WTC11 (cell line): ENCODE measurements around the gene KRTCAP2. TPM values are rescaled to one million over a fixed set of nuclear protein-coding genes. Genes with fewer than 3 reads are reported as not detected.

Experiments
- ATAC-seq: fragments of 200-7000 bp; cut with Tn5 transposase; 2 replicates; pipeline ENCODE4 v1.10.0; 2021; ENCODE audit warnings: mild to moderate bottlenecking, moderate library complexity
- CTCF ChIA-PET: fragments of 300-600 bp; sonication (Branson Sonifier 250); formaldehyde crosslinking; loops from one replicate; lab custom pipeline; 2021; ENCODE audit warnings: antibody characterized with exemption; lab: Charles Lee
- POLR2A ChIA-PET: fragments of 350-600 bp; sonication (Branson Sonifier 250); formaldehyde crosslinking; loops from one replicate; lab custom pipeline; 2021; ENCODE audit warnings: antibody characterized with exemption; lab: Charles Lee
- DNase-seq: peaks from one replicate; pipeline ENCODE4 v3.0.0; 2021; ENCODE audit warnings: low spot score
- H3K27ac Mint-ChIP-seq: 2 replicates; pipeline ENCODE4 v1.8.0; 2021; ENCODE audit warnings: mixed read lengths
- H3K27me3 Mint-ChIP-seq: 2 replicates; pipeline ENCODE4 v1.8.0; 2021; ENCODE audit warnings: low read depth, mild to moderate bottlenecking, moderate library complexity, mixed read lengths
- H3K36me3 Mint-ChIP-seq: 2 replicates; pipeline ENCODE4 v1.8.0; 2021; ENCODE audit warnings: mixed read lengths
- H3K4me1 Mint-ChIP-seq: 2 replicates; pipeline ENCODE4 v1.8.0; 2022; ENCODE audit warnings: mixed read lengths
- H3K4me3 Mint-ChIP-seq: 2 replicates; pipeline ENCODE4 v1.8.0; 2021; ENCODE audit warnings: mild to moderate bottlenecking, moderate library complexity, mixed read lengths
- H3K9me3 Mint-ChIP-seq: 2 replicates; pipeline ENCODE4 v1.8.0; 2021; ENCODE audit warnings: mixed read lengths
- EMX1 ChIP-seq: fragments of 250-450 bp; sonication (Bioruptor Pico); IDR thresholded peaks from 2 replicates; pipeline ENCODE4 v1.8.0; 2021; ENCODE audit warnings: mild to moderate bottlenecking
- GTF2I ChIP-seq: fragments of 250-450 bp; sonication (Bioruptor Pico); conservative IDR thresholded peaks from 2 replicates; pipeline ENCODE4 v1.4.0; 2021; ENCODE audit warnings: mild to moderate bottlenecking
- MYBL2 ChIP-seq: sonication (generic); formaldehyde crosslinking; IDR thresholded peaks from 2 replicates; pipeline ENCODE4 v1.8.1; 2023; ENCODE audit warnings: mild to moderate bottlenecking, moderate library complexity, missing genetic modification reagents
- NR1H2 ChIP-seq: sonication (generic); formaldehyde crosslinking; IDR thresholded peaks from 2 replicates; pipeline ENCODE4 v1.9.0; 2021; ENCODE audit warnings: mild to moderate bottlenecking, moderate library complexity, missing genetic modification reagents
- OVOL2 ChIP-seq: fragments of 250-450 bp; sonication (Bioruptor Pico); IDR thresholded peaks from 2 replicates; pipeline ENCODE4 v1.9.0; 2021; ENCODE audit warnings: mild to moderate bottlenecking, borderline replicate concordance
- PREB ChIP-seq: sonication (generic); formaldehyde crosslinking; IDR thresholded peaks from 2 replicates; pipeline ENCODE4 v1.8.1; 2022; ENCODE audit warnings: mild to moderate bottlenecking, missing genetic modification reagents, moderate library complexity, borderline replicate concordance
- SMAD3 ChIP-seq: sonication (generic); formaldehyde crosslinking; IDR thresholded peaks from 2 replicates; pipeline ENCODE4 v1.8.0; 2022; ENCODE audit warnings: missing genetic modification reagents, mild to moderate bottlenecking, borderline replicate concordance
- SMAD4 ChIP-seq: sonication (generic); formaldehyde crosslinking; IDR thresholded peaks from 2 replicates; pipeline ENCODE4 v1.8.0; 2022; ENCODE audit warnings: mild to moderate bottlenecking, missing genetic modification reagents
- SOX15 ChIP-seq: fragments of 250-450 bp; sonication (Bioruptor Pico); IDR thresholded peaks from 2 replicates; pipeline ENCODE4 v1.9.0; 2021; ENCODE audit warnings: mild to moderate bottlenecking
- ZNF138 ChIP-seq: sonication (generic); formaldehyde crosslinking; conservative IDR thresholded peaks from 2 replicates; pipeline ENCODE4 v1.8.1; 2022; ENCODE audit warnings: mild to moderate bottlenecking, moderate library complexity, missing genetic modification reagents
- ZNF219 ChIP-seq: sonication (generic); formaldehyde crosslinking; IDR thresholded peaks from 2 replicates; pipeline ENCODE4 v1.8.0; 2023; ENCODE audit warnings: missing genetic modification reagents, mild to moderate bottlenecking, borderline replicate concordance
- ZNF532 ChIP-seq: fragments of 250-450 bp; sonication (Bioruptor Pico); IDR thresholded peaks from 2 replicates; pipeline ENCODE4 v1.9.0; 2021; ENCODE audit warnings: mild to moderate bottlenecking, borderline replicate concordance
- ZSCAN18 ChIP-seq: fragments of 250-450 bp; sonication (Bioruptor Pico); IDR thresholded peaks from 2 replicates; pipeline ENCODE4 v2.1.2; 2022; ENCODE audit warnings: mild to moderate bottlenecking, moderate library complexity
- total RNA-seq: library from RNA; stranded (reverse); gene quantifications from 3 replicates; pipeline ENCODE4 v1.2.3, GENCODE V29; 2021
- TF ChIP-seq, protein P1 (sequence below): fragments of 200-600 bp; IDR thresholded peaks from 2 replicates; pipeline ENCODE4 v1.8.0; 2022; ENCODE audit warnings: antibody characterized with exemption
- TF ChIP-seq, protein P2 (sequence below): sonication (generic); formaldehyde crosslinking; conservative IDR thresholded peaks from 2 replicates; pipeline ENCODE4 v1.8.1; 2022; ENCODE audit warnings: mild to moderate bottlenecking, missing genetic modification reagents
- TF ChIP-seq, protein P3 (sequence below): sonication (generic); formaldehyde crosslinking; IDR thresholded peaks from 2 replicates; pipeline ENCODE4 v1.8.0; 2023; ENCODE audit warnings: mild to moderate bottlenecking, missing genetic modification reagents

Gene KRTCAP2
- total RNA-seq, 1 experiment from 2014 or later = 104 TPM

DNA sequence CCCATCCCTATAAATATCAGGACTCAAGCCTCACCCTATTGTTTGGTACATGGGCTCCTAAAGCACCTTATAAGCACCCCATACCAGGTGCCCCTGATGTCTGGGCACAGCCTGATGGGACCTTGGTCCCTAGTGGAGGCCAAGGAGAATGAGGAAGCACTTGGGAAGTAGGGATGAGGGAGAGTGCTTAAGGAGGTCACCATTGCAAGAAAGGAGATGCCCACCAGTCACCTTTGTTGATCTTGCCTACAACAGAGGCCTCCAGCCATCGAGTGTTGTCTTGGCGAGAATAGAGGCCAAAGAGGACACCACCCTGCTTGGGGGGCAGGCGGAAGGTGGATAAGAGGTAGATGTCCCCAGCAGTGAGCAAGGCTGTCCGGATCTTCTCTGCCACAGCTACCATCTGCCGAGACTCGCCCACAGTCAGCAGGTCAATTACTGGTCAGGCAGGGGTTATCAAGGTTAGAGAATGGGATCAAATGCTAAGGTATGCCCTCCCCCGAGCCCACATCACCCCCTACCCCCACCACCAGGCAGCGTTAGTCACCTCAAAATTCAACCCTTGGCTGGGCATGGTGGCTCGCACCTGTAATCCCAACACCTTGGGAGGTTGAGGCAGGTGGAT lies 33.0 kb upstream of the KRTCAP2 start (continued):
- no peak for TF ChIP-seq ZNF532 (CRISPR knock-in tag)
- TF ChIP-seq EMX1 = peak; percentile 70
- TF ChIP-seq, protein P1, sequence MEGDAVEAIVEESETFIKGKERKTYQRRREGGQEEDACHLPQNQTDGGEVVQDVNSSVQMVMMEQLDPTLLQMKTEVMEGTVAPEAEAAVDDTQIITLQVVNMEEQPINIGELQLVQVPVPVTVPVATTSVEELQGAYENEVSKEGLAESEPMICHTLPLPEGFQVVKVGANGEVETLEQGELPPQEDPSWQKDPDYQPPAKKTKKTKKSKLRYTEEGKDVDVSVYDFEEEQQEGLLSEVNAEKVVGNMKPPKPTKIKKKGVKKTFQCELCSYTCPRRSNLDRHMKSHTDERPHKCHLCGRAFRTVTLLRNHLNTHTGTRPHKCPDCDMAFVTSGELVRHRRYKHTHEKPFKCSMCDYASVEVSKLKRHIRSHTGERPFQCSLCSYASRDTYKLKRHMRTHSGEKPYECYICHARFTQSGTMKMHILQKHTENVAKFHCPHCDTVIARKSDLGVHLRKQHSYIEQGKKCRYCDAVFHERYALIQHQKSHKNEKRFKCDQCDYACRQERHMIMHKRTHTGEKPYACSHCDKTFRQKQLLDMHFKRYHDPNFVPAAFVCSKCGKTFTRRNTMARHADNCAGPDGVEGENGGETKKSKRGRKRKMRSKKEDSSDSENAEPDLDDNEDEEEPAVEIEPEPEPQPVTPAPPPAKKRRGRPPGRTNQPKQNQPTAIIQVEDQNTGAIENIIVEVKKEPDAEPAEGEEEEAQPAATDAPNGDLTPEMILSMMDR = 0 out of 2 replicates have a peak, but pooled peaks have one; percentile 13
- TF ChIP-seq GTF2I (CRISPR knock-in tag) = no peak

DNA sequence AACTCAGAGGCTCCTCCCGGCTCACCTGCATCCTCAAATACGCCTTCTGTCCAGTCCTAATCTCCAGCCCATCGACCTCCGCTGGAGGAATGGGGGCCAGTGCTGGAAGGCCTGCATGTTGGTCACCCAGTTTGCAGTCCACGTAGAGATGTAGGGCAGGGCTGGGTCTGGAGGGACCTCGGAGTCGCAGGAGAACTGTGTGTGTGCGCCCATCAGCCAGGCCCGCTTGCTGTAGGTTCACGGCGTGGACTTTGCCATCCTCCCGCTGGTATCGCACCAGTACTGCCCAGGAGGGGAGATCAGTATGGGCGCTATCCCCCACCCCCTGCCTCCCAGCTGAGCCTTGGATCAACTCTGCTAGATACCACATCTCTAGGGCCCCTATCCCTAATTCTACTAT lies 31.9 kb upstream of the KRTCAP2 start:
- ChIA-PET POLR2A (interaction anchor here (1.5 kb wide), 1 partner anchor 9 kb away, joined by 5 read pairs; no protein-coding TSS in a partner anchor), CTCF (interaction anchor here (1.7 to 3.3 kb wide), 3 partner anchors 9 to 46 kb away, joined by 3 to 36 read pairs (median 23); partner anchors contain the start of gene KRTCAP2)
- H3K36me3 Mint-ChIP-seq = peaks cover 36% of the 10 kb centered on the region
- DNase-seq (no peak), ATAC-seq (no peak)
- H3K27ac Mint-ChIP-seq = no peak overlapping the region
- no peaks in the 10 kb centered on the region for H3K9me3 Mint-ChIP-seq
- no peak overlapping the region for H3K4me3 Mint-ChIP-seq
- peaks cover 9% of the 10 kb centered on the region for H3K27me3 Mint-ChIP-seq
- H3K4me1 Mint-ChIP-seq = peaks cover 19% of the 10 kb centered on the region
- TF ChIP-seq SOX15 (no peak), MYBL2 (CRISPR knock-in tag) (0 out of 2 replicates have a peak, but pooled peaks have one; percentile 18)

DNA sequence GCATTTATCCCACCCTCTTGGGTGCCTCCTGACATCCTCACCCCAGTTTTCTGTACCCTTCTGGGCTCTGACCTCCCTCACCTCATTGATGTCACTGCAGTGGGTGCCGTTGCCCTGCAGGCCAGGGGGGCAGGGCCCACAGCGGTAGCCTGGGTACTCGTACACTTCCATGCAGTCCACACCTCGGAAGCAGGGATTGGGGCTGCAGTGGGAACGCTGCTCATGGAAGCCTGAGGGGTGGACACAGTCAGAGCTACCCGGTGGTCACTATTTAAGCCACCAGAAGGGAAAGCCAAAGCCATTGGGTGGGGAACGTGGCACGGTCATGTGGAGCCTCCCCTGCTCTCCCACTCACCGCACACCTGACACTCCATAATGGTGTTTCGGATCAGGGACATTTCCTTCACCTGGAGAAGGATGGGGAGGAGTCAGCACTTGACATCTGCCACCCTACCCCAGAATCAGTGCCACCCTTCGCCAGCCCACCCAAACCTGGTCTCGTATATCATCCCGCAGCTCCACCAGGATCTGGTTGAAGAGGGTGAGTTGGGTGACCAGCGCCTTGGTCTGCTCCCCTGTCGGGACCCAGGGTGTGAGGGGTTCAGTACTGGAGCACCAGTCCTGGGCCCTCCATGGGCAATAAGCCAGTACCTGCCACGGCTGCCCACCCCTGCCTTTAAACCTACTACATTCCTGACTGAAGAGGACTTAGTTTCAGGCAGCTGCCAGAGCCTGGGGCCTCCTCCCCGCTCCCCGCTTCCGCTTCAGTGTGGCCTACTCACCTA lies 29.8 kb upstream of the KRTCAP2 start:
- DNase-seq (no peak), ATAC-seq (no peak)
- no peak overlapping the region for H3K4me3 Mint-ChIP-seq
- ChIA-PET POLR2A (interaction anchor here (0.5 to 2.5 kb wide), 2 partner anchors 9 to 77 kb away, joined by 3 to 12 read pairs; no protein-coding TSS in a partner anchor), CTCF (interaction anchor here (2.0 kb wide), 1 partner anchor 9 kb away, joined by 9 read pairs; no protein-coding TSS in a partner anchor)
- H3K27ac Mint-ChIP-seq = peak overlapping the region; percentile 70; the same call in 1 of the 2 replicates
- H3K36me3 Mint-ChIP-seq = peaks cover 56% of the 10 kb centered on the region
- peaks cover 9% of the 10 kb centered on the region for H3K27me3 Mint-ChIP-seq
- peaks cover 17% of the 10 kb centered on the region for H3K4me1 Mint-ChIP-seq
- H3K9me3 Mint-ChIP-seq = no peaks in the 10 kb centered on the region
- TF ChIP-seq, protein P2, sequence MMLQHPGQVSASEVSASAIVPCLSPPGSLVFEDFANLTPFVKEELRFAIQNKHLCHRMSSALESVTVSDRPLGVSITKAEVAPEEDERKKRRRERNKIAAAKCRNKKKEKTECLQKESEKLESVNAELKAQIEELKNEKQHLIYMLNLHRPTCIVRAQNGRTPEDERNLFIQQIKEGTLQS (CRISPR knock-in tag) = no peak
- TF ChIP-seq ZNF219 (CRISPR knock-in tag) = no peak
- no peak for TF ChIP-seq ZNF138 (CRISPR knock-in tag)
- TF ChIP-seq, protein P3, sequence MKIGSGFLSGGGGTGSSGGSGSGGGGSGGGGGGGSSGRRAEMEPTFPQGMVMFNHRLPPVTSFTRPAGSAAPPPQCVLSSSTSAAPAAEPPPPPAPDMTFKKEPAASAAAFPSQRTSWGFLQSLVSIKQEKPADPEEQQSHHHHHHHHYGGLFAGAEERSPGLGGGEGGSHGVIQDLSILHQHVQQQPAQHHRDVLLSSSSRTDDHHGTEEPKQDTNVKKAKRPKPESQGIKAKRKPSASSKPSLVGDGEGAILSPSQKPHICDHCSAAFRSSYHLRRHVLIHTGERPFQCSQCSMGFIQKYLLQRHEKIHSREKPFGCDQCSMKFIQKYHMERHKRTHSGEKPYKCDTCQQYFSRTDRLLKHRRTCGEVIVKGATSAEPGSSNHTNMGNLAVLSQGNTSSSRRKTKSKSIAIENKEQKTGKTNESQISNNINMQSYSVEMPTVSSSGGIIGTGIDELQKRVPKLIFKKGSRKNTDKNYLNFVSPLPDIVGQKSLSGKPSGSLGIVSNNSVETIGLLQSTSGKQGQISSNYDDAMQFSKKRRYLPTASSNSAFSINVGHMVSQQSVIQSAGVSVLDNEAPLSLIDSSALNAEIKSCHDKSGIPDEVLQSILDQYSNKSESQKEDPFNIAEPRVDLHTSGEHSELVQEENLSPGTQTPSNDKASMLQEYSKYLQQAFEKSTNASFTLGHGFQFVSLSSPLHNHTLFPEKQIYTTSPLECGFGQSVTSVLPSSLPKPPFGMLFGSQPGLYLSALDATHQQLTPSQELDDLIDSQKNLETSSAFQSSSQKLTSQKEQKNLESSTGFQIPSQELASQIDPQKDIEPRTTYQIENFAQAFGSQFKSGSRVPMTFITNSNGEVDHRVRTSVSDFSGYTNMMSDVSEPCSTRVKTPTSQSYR = no peak
- no peak for TF ChIP-seq NR1H2 (CRISPR knock-in tag)
- no peak for TF ChIP-seq EMX1
- no peak for TF ChIP-seq OVOL2
- no peak for TF ChIP-seq SMAD4 (CRISPR knock-in tag)
- TF ChIP-seq, protein P1 = no peak
- TF ChIP-seq SMAD3 (CRISPR knock-in tag) = no peak
- TF ChIP-seq PREB (CRISPR knock-in tag) = no peak
- TF ChIP-seq ZSCAN18 (CRISPR knock-in tag) = no peak
